HG02973 (cell line): ENCODE measurements around the gene SYMPK.

ENCODE experiments used
- ATAC-seq: cut with Tn5 transposase; IDR thresholded peaks from one replicate; pipeline ENCODE4 v1.9.1; 2021; ENCODE audit warnings: moderate library complexity; ENCODE audit not compliant: unreplicated experiment

The SYMPK gene

GRCh38 chr19:45826934-45827333 is 36.0 kb downstream of the SYMPK start:
- no peak for ATAC-seq

- ATAC-seq = no peak
Measured at GRCh38 chr19:45825917-45826893, 36.7 kb downstream of the SYMPK start.

- ATAC-seq = no peak
Measured at GRCh38 chr19:45825263-45825605, 37.7 kb downstream of the SYMPK start.

GRCh38 chr19:45824531-45825262 is 38.2 kb downstream of the SYMPK start:
- no peak for ATAC-seq

- ATAC-seq = no peak
Measured at GRCh38 chr19:45824041-45824471, 38.9 kb downstream of the SYMPK start.

- ATAC-seq = no peak
Measured at GRCh38 chr19:45823182-45823581, 39.8 kb downstream of the SYMPK start.

GRCh38 chr19:45822716-45823115 is 40.2 kb downstream of the SYMPK start:
- ATAC-seq = no peak

GRCh38 chr19:45821570-45821969 is 41.4 kb downstream of the SYMPK start:
- ATAC-seq = no peak

GRCh38 chr19:45821103-45821521 is 41.8 kb downstream of the SYMPK start:
- no peak for ATAC-seq

- no peak for ATAC-seq
Measured at GRCh38 chr19:45820413-45821102, 42.4 kb downstream of the SYMPK start.

- no peak for ATAC-seq
Measured at GRCh38 chr19:45819769-45820168, 43.2 kb downstream of the SYMPK start.

- ATAC-seq = no peak
Measured at GRCh38 chr19:45817725-45818301, 45.1 kb downstream of the SYMPK start.

GRCh38 chr19:45817010-45817724 is 45.8 kb downstream of the SYMPK start:
- peak; percentile 72 for ATAC-seq

- no peak for ATAC-seq
Measured at GRCh38 chr19:45816236-45817009, 46.5 kb downstream of the SYMPK start.

GRCh38 chr19:45815481-45816216 is 47.3 kb downstream of the SYMPK start:
- ATAC-seq = no peak

- no peak for ATAC-seq
Measured at GRCh38 chr19:45814851-45815480, 48.0 kb downstream of the SYMPK start, which contains the start of gene RSPH6A. RSPH6A (minus strand) TSS chr19:45815308; CDS start chr19:45815176, 132 bp downstream.

- ATAC-seq = no peak
Measured at GRCh38 chr19:45814166-45814780, 48.7 kb downstream of the SYMPK start.

GRCh38 chr19:45812297-45812696 is 50.6 kb downstream of the SYMPK start:
- no peak for ATAC-seq
